Mesendoderm (in vitro differentiated cells): ENCODE measurements around the gene CIDEA.

Experiments
- DNase-seq: peaks from one replicate; pipeline ENCODE4 v3.0.0; 2013
- H2AK5ac ChIP-seq: 2 replicates; pipeline ENCODE4 v1.6.1; 2013; ENCODE audit warnings: low read length, inconsistent platforms
- H2BK120ac ChIP-seq: 2 replicates; pipeline ENCODE4 v1.6.1; 2013; ENCODE audit warnings: low read depth, mild to moderate bottlenecking, low read length, moderate library complexity, mixed read lengths
- H2BK15ac ChIP-seq: replicated peaks from 2 replicates; pipeline ENCODE4 v1.6.1; 2013; ENCODE audit warnings: low read depth, mild to moderate bottlenecking, moderate library complexity
- H2BK5ac ChIP-seq: 2 replicates; pipeline ENCODE4 v1.6.1; 2013; ENCODE audit warnings: low read length, inconsistent platforms
- H3K18ac ChIP-seq: 2 replicates; pipeline ENCODE4 v1.6.1; 2013; ENCODE audit warnings: mild to moderate bottlenecking, low read length, mixed read lengths
- H3K23ac ChIP-seq: one replicate; pipeline ENCODE4 v1.6.1; 2013; ENCODE audit warnings: low read length
- H3K27ac ChIP-seq: 2 replicates; pipeline ENCODE4 v1.5.1; 2013; ENCODE audit warnings: low read depth, mild to moderate bottlenecking, inconsistent platforms, low read length, moderate library complexity
- H3K27me3 ChIP-seq: 2 replicates; pipeline ENCODE4 v1.6.1; 2013; ENCODE audit warnings: low read length, control low read depth, mild to moderate bottlenecking, inconsistent platforms; ENCODE audit not compliant: insufficient read depth, poor library complexity
- H3K36me3 ChIP-seq: 2 replicates; pipeline ENCODE4 v1.6.1; 2013; ENCODE audit warnings: low read length, inconsistent platforms; ENCODE audit not compliant: control insufficient read depth, insufficient read depth
- H3K4ac ChIP-seq: one replicate; pipeline ENCODE4 v1.6.1; 2013; ENCODE audit warnings: low read depth, mild to moderate bottlenecking, low read length, moderate library complexity
- H3K4me1 ChIP-seq: 2 replicates; pipeline ENCODE4 v1.6.1; 2013; ENCODE audit warnings: low read depth, low read length, inconsistent platforms; ENCODE audit not compliant: control insufficient read depth
- H3K4me2 ChIP-seq: 2 replicates; pipeline ENCODE4 v1.6.1; 2013; ENCODE audit warnings: low read length
- H3K4me3 ChIP-seq: 2 replicates; pipeline ENCODE4 v1.5.1; 2013; ENCODE audit warnings: mild to moderate bottlenecking, low read length
- H3K56ac ChIP-seq: one replicate; pipeline ENCODE4 v1.6.1; 2013; ENCODE audit warnings: low read length
- H3K79me1 ChIP-seq: 2 replicates; pipeline ENCODE4 v1.6.1; 2013; ENCODE audit warnings: low read length, inconsistent platforms
- H3K79me2 ChIP-seq: 2 replicates; pipeline ENCODE4 v1.6.1; 2013; ENCODE audit warnings: mild to moderate bottlenecking, low read length; ENCODE audit not compliant: control insufficient read depth, insufficient read depth
- H3K9ac ChIP-seq: 2 replicates; pipeline ENCODE4 v1.6.1; 2013; ENCODE audit warnings: low read length, inconsistent platforms
- H4K5ac ChIP-seq: one replicate; pipeline ENCODE4 v1.6.1; 2013; ENCODE audit warnings: low read length
- H4K8ac ChIP-seq: one replicate; pipeline ENCODE4 v1.6.1; 2013; ENCODE audit warnings: low read depth, mild to moderate bottlenecking, control low read depth, low read length, moderate library complexity
- WGBS: extraction: QIAGEN DNeasy Blood & Tissue Kit; methylation state at CpG from one replicate; pipeline ENCODE4 v1.1.7; 2013; ENCODE audit warnings: low lambda C conversion rate, missing lambda C conversion rate; ENCODE audit not compliant: insufficient coverage; ENCODE audit errors: extremely low coverage; 5-methylcytosine and 5-hydroxymethylcytosine counted together

Gene CIDEA

GRCh38 chr18:12313530-12314245, 59.5 kb downstream of the CIDEA start:
- no peak overlapping the region for H3K23ac ChIP-seq
- H2BK5ac ChIP-seq, result no peak overlapping the region
- H3K4me2 ChIP-seq, result no peak overlapping the region
- no peak overlapping the region for H2BK120ac ChIP-seq
- no peak overlapping the region for H3K4me3 ChIP-seq
- no peak overlapping the region for H3K56ac ChIP-seq
- peaks cover 3% of the 10 kb centered on the region for H3K36me3 ChIP-seq
- H3K9ac ChIP-seq, result no peak overlapping the region
- no peak for DNase-seq
- no peak overlapping the region for H3K4ac ChIP-seq
- H4K5ac ChIP-seq, result no peak overlapping the region
- H4K8ac ChIP-seq, result no peak overlapping the region
- H3K27ac ChIP-seq, result no peak overlapping the region
- peaks cover 8% of the 10 kb centered on the region for H3K79me1 ChIP-seq
- WGBS, result no CpG with 5 or more reads among the region's 5 CpGs
- H3K79me2 ChIP-seq, result peaks cover 10% of the 10 kb centered on the region
- no peak overlapping the region for H2AK5ac ChIP-seq
- no peaks in the 10 kb centered on the region for H3K27me3 ChIP-seq
- H3K18ac ChIP-seq, result no peak overlapping the region
- H2BK15ac ChIP-seq, result no peak overlapping the region
- peaks cover 3% of the 10 kb centered on the region for H3K4me1 ChIP-seq

GRCh38 chr18:12314591-12315305, 60.6 kb downstream of the CIDEA start:
- Histone ChIP-seq H3K79me2 (peaks cover 3% of the 10 kb centered on the region), H3K27ac (no peak overlapping the region), H4K5ac (no peak overlapping the region), H3K56ac (no peak overlapping the region), H4K8ac (no peak overlapping the region), H2BK15ac (no peak overlapping the region), H2BK5ac (no peak overlapping the region), H3K27me3 (no peaks in the 10 kb centered on the region), H3K36me3 (peaks cover 3% of the 10 kb centered on the region), H3K4me2 (no peak overlapping the region), H2AK5ac (no peak overlapping the region), H3K23ac (no peak overlapping the region), H3K18ac (no peak overlapping the region), H3K9ac (no peak overlapping the region), H3K4me3 (no peak overlapping the region), H3K4me1 (peaks cover 1% of the 10 kb centered on the region), H2BK120ac (no peak overlapping the region), H3K79me1 (peaks cover 5% of the 10 kb centered on the region), H3K4ac (no peak overlapping the region)
- no CpG with 5 or more reads among the region's 1 CpG for WGBS
- DNase-seq, result no peak

GRCh38 chr18:12315490-12315889, 61.3 kb downstream of the CIDEA start:
- no peak overlapping the region for H3K27ac ChIP-seq
- H2BK5ac ChIP-seq, result no peak overlapping the region
- H3K4ac ChIP-seq, result no peak overlapping the region
- no peak overlapping the region for H3K23ac ChIP-seq
- no peak overlapping the region for H3K56ac ChIP-seq
- no peak overlapping the region for H2BK15ac ChIP-seq
- no peak overlapping the region for H4K5ac ChIP-seq
- no peak overlapping the region for H2BK120ac ChIP-seq
- H3K4me3 ChIP-seq, result no peak overlapping the region
- no peaks in the 10 kb centered on the region for H3K27me3 ChIP-seq
- H4K8ac ChIP-seq, result no peak overlapping the region
- H3K79me1 ChIP-seq, result peaks cover 4% of the 10 kb centered on the region
- no peak overlapping the region for H3K18ac ChIP-seq
- no peak for DNase-seq
- H2AK5ac ChIP-seq, result no peak overlapping the region
- peaks cover 5% of the 10 kb centered on the region for H3K36me3 ChIP-seq
- no CpG with 5 or more reads among the region's 10 CpGs for WGBS
- H3K9ac ChIP-seq, result no peak overlapping the region
- H3K4me2 ChIP-seq, result no peak overlapping the region
- no peaks in the 10 kb centered on the region for H3K4me1 ChIP-seq
- no peaks in the 10 kb centered on the region for H3K79me2 ChIP-seq

GRCh38 chr18:12315911-12316310, 61.8 kb downstream of the CIDEA start:
- no peak overlapping the region for H3K23ac ChIP-seq
- no peak overlapping the region for H3K27ac ChIP-seq
- DNase-seq, result no peak
- H3K79me2 ChIP-seq, result no peaks in the 10 kb centered on the region
- no peak overlapping the region for H3K18ac ChIP-seq
- H3K4ac ChIP-seq, result no peak overlapping the region
- peaks cover 2% of the 10 kb centered on the region for H3K79me1 ChIP-seq
- H3K4me2 ChIP-seq, result no peak overlapping the region
- no peak overlapping the region for H2BK15ac ChIP-seq
- no peak overlapping the region for H2AK5ac ChIP-seq
- H4K5ac ChIP-seq, result no peak overlapping the region
- peaks cover 5% of the 10 kb centered on the region for H3K36me3 ChIP-seq
- no peak overlapping the region for H2BK120ac ChIP-seq
- no CpG with 5 or more reads among the region's 5 CpGs for WGBS
- H4K8ac ChIP-seq, result no peak overlapping the region
- no peak overlapping the region for H3K4me3 ChIP-seq
- H3K27me3 ChIP-seq, result no peaks in the 10 kb centered on the region
- H3K4me1 ChIP-seq, result no peaks in the 10 kb centered on the region
- H2BK5ac ChIP-seq, result no peak overlapping the region
- H3K56ac ChIP-seq, result no peak overlapping the region
- no peak overlapping the region for H3K9ac ChIP-seq

- Histone ChIP-seq H2BK15ac (no peak overlapping the region), H3K36me3 (peaks cover 5% of the 10 kb centered on the region), H2BK5ac (no peak overlapping the region), H3K79me2 (no peaks in the 10 kb centered on the region), H4K8ac (no peak overlapping the region), H3K79me1 (peaks cover 5% of the 10 kb centered on the region), H2AK5ac (no peak overlapping the region), H2BK120ac (no peak overlapping the region), H3K18ac (no peak overlapping the region), H3K27ac (no peak overlapping the region), H3K27me3 (no peaks in the 10 kb centered on the region), H4K5ac (no peak overlapping the region), H3K23ac (no peak overlapping the region), H3K4me3 (no peak overlapping the region), H3K4me1 (no peaks in the 10 kb centered on the region), H3K9ac (no peak overlapping the region), H3K4ac (no peak overlapping the region), H3K4me2 (no peak overlapping the region), H3K56ac (no peak overlapping the region)
- WGBS, result no CpG with 5 or more reads among the region's 6 CpGs
- DNase-seq, result no peak
Observed at GRCh38 chr18:12317664-12318333, 63.6 kb downstream of the CIDEA start.
